Loucy (cell line): Measurements from ENCODE around the gene ZNF101.
"Not testable (repeated sequence)": the region's sequence is repeated elsewhere in the genome, so short reads cannot be mapped to it uniquely, and the experiment has no call there.

Source experiments
- H2AFZ ChIP-seq: fragments of 200-600 bp; sonication (generic); 2 replicates; pipeline ENCODE4 v1.6.0; 2016; ENCODE audit warnings: antibody characterized with exemption, mild to moderate bottlenecking, low read length, moderate library complexity
- H3F3A ChIP-seq: fragments of 200-600 bp; 2 replicates; pipeline ENCODE4 v1.6.0; 2016; ENCODE audit warnings: antibody characterized with exemption, low read depth, mild to moderate bottlenecking
- H3K27me3 ChIP-seq: fragments of 200-600 bp; sonication (generic); 2 replicates; pipeline ENCODE4 v1.6.1; 2014; ENCODE audit warnings: low read length, mild to moderate bottlenecking; ENCODE audit not compliant: insufficient read depth, poor library complexity, severe bottlenecking
- H3K36me3 ChIP-seq: fragments of 200-600 bp; sonication (generic); 2 replicates; pipeline ENCODE4 v1.6.1; 2016; ENCODE audit warnings: low read length; ENCODE audit not compliant: insufficient read depth
- H3K4me1 ChIP-seq: fragments of 200-600 bp; sonication (generic); 2 replicates; pipeline ENCODE4 v1.5.1; 2014; ENCODE audit warnings: low read length, mild to moderate bottlenecking; ENCODE audit not compliant: insufficient read depth, poor library complexity, severe bottlenecking
- H3K4me2 ChIP-seq: fragments of 200-600 bp; sonication (generic); 2 replicates; pipeline ENCODE4 v1.6.0; 2014; ENCODE audit warnings: antibody characterized with exemption, low read length, low read depth, mild to moderate bottlenecking; ENCODE audit not compliant: poor library complexity, severe bottlenecking
- H3K4me3 ChIP-seq: fragments of 200-600 bp; sonication (generic); 2 replicates; pipeline ENCODE4 v1.5.1; 2014; ENCODE audit warnings: low read length, mild to moderate bottlenecking, mixed read lengths; ENCODE audit not compliant: poor library complexity, severe bottlenecking
- H3K79me2 ChIP-seq: fragments of 200-600 bp; sonication (generic); 2 replicates; pipeline ENCODE4 v1.6.1; 2014; ENCODE audit warnings: low read length; ENCODE audit not compliant: insufficient read depth
- H3K9ac ChIP-seq: fragments of 200-600 bp; sonication (generic); 2 replicates; pipeline ENCODE4 v1.6.0; 2014; ENCODE audit warnings: mild to moderate bottlenecking, low read depth, low read length, moderate library complexity; ENCODE audit not compliant: poor library complexity, severe bottlenecking
- H3K9me2 ChIP-seq: fragments of 200-600 bp; sonication (generic); replicated peaks from 2 replicates; pipeline ENCODE4 v1.6.1; 2016; ENCODE audit warnings: low read depth, low read length, mixed read lengths
- H3K9me3 ChIP-seq: fragments of 200-600 bp; sonication (generic); 2 replicates; pipeline ENCODE4 v1.6.1; 2014; ENCODE audit warnings: mild to moderate bottlenecking, antibody characterized with exemption, low read length, low read depth; ENCODE audit not compliant: insufficient read depth
- H4K20me1 ChIP-seq: fragments of 200-600 bp; sonication (generic); 2 replicates; pipeline ENCODE4 v1.6.0; 2014; ENCODE audit warnings: antibody characterized with exemption, low read length, mild to moderate bottlenecking; ENCODE audit not compliant: insufficient read depth, poor library complexity, severe bottlenecking
- CTCF ChIP-seq: fragments of 200-600 bp; sonication (generic); conservative IDR thresholded peaks from 2 replicates; pipeline ENCODE4 v1.5.1; 2014; ENCODE audit warnings: mild to moderate bottlenecking, antibody characterized with exemption, low read length
- EZH2phosphoT487 ChIP-seq: fragments of 200-600 bp; IDR thresholded peaks from 2 replicates; pipeline ENCODE4 v1.6.1; 2018; ENCODE audit warnings: antibody characterized with exemption, mild to moderate bottlenecking, moderate library complexity, borderline replicate concordance

ZNF101 gene

GRCh38 chr19:19679176-19680073 lies 10.8 kb downstream of the ZNF101 start:
- Histone ChIP-seq H3K9ac (no peak overlapping the region), H3K4me1 (no peaks in the 10 kb centered on the region), H3K36me3 (peaks cover 49% of the 10 kb centered on the region), H3F3A (no peaks in the 10 kb centered on the region), H3K27me3 (no peaks in the 10 kb centered on the region), H3K9me2 (no peaks in the 10 kb centered on the region), H3K79me2 (peaks cover 25% of the 10 kb centered on the region; the same call in 1 of the 2 replicates), H2AFZ (no peak overlapping the region), H3K9me3 (peaks cover 14% of the 10 kb centered on the region; the same call in 1 of the 2 replicates), H3K4me2 (no peak overlapping the region), H4K20me1 (no peaks in the 10 kb centered on the region), H3K4me3 (no peak overlapping the region)
- TF ChIP-seq EZH2phosphoT487 (no peak), CTCF (no peak)

DNA sequence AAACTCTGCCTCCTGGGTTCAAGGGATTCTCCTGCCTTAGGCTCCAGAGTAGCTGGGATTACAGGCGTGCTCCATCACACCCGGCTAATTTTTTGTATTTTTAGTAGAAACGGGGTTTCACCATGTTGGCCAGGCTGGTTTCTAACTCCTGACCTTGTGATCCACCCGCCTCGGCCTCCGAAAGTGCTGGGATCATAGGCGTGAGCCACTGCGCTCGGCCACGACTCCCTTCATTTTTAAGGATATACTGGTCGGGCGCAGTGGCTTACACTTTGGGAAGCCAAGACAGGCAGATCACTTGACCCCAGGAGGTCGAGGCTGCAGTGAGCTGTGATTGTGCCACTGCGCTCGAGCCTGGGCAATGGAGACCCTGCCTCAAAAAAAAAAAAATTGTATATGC lies 17.5 kb downstream of the ZNF101 start:
- not testable (repeated sequence) for H3K9me3 ChIP-seq, H3K27me3 ChIP-seq, H3K4me2 ChIP-seq, H4K20me1 ChIP-seq, H3K4me3 ChIP-seq, H3K36me3 ChIP-seq, H3K4me1 ChIP-seq, H3K79me2 ChIP-seq, H3K9ac ChIP-seq, H2AFZ ChIP-seq, H3K9me2 ChIP-seq, H3F3A ChIP-seq

GRCh38 chr19:19686580-19686979 lies 17.9 kb downstream of the ZNF101 start:
- Histone ChIP-seq H3K4me3 (no peak overlapping the region), H3K4me1 (no peaks in the 10 kb centered on the region), H2AFZ (no peak overlapping the region), H3F3A (no peaks in the 10 kb centered on the region), H3K4me2 (no peak overlapping the region), H3K9me2 (no peaks in the 10 kb centered on the region), H3K9me3 (no peaks in the 10 kb centered on the region), H3K27me3 (no peaks in the 10 kb centered on the region), H4K20me1 (no peaks in the 10 kb centered on the region), H3K9ac (no peak overlapping the region), H3K79me2 (no peaks in the 10 kb centered on the region), H3K36me3 (no peaks in the 10 kb centered on the region)
- no peak for TF ChIP-seq EZH2phosphoT487
- no peak for TF ChIP-seq CTCF

GRCh38 chr19:19687090-19687489 lies 18.5 kb downstream of the ZNF101 start:
- H2AFZ ChIP-seq, result no peak overlapping the region
- H3K4me1 ChIP-seq, result no peaks in the 10 kb centered on the region
- no peaks in the 10 kb centered on the region for H3K9me2 ChIP-seq
- no peak overlapping the region for H3K9ac ChIP-seq
- no peak overlapping the region for H3K4me3 ChIP-seq
- H3F3A ChIP-seq, result no peaks in the 10 kb centered on the region
- no peak overlapping the region for H3K4me2 ChIP-seq
- no peaks in the 10 kb centered on the region for H4K20me1 ChIP-seq
- H3K27me3 ChIP-seq, result no peaks in the 10 kb centered on the region
- no peaks in the 10 kb centered on the region for H3K36me3 ChIP-seq
- no peaks in the 10 kb centered on the region for H3K79me2 ChIP-seq
- H3K9me3 ChIP-seq, result no peaks in the 10 kb centered on the region
- no peak for TF ChIP-seq CTCF
- TF ChIP-seq EZH2phosphoT487, result no peak

GRCh38 chr19:19689023-19689422 lies 20.4 kb downstream of the ZNF101 start:
- not testable (repeated sequence) for H2AFZ ChIP-seq, H3K27me3 ChIP-seq, H3K9ac ChIP-seq, H3F3A ChIP-seq, H3K36me3 ChIP-seq, H3K79me2 ChIP-seq, H4K20me1 ChIP-seq, H3K9me3 ChIP-seq, H3K4me2 ChIP-seq, H3K4me3 ChIP-seq, H3K9me2 ChIP-seq, H3K4me1 ChIP-seq
